ENCODE measurements around the gene TBCD. TPM values are rescaled to one million over a fixed set of nuclear protein-coding genes. Genes with fewer than 3 reads are reported as not detected.

The TBCD gene
- total RNA-seq, 1 donor from 2014 or later = 104 TPM

- Mint-ChIP-seq H3K27me3 (no peaks in the 10 kb centered on the region), H3K4me3 (no peak overlapping the region), H3K27ac (no peak overlapping the region), H3K36me3 (peaks cover 34% of the 10 kb centered on the region), H3K9me3 (peaks cover 6% of the 10 kb centered on the region), H3K4me1 (ENCODE audit: unreplicated experiment) (no peaks in the 10 kb centered on the region)
- TF ChIP-seq, protein P1, sequence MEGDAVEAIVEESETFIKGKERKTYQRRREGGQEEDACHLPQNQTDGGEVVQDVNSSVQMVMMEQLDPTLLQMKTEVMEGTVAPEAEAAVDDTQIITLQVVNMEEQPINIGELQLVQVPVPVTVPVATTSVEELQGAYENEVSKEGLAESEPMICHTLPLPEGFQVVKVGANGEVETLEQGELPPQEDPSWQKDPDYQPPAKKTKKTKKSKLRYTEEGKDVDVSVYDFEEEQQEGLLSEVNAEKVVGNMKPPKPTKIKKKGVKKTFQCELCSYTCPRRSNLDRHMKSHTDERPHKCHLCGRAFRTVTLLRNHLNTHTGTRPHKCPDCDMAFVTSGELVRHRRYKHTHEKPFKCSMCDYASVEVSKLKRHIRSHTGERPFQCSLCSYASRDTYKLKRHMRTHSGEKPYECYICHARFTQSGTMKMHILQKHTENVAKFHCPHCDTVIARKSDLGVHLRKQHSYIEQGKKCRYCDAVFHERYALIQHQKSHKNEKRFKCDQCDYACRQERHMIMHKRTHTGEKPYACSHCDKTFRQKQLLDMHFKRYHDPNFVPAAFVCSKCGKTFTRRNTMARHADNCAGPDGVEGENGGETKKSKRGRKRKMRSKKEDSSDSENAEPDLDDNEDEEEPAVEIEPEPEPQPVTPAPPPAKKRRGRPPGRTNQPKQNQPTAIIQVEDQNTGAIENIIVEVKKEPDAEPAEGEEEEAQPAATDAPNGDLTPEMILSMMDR (conservative IDR thresholded peaks at IDR 0.05) = no peak
- no peak for DNase-seq (ENCODE audit: extremely low spot score, unreplicated experiment)
Measured at GRCh38 chr17:82826211-82826610, 74.3 kb downstream of the TBCD start.

DNA sequence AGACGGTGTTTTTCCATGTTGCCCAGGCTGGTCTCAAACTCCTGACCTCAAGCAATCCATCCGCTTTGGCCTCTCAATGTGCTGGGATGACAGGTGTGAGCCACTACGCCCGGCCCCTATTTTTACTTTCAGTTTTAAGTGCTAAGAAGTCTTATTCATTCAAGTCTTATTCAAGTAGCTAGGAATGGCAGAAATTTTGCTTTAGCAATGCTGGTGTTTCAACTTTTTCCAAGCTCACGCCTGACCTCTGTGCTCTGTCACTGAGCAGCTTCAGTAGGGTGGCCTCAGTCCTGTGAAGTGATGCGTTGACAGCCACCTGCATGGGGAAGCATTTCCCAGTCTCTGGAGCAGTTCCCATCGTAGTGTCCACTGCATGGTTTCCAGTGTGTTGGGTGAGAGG is 75.1 kb downstream of the TBCD start:
- Mint-ChIP-seq H3K36me3 (peaks cover 36% of the 10 kb centered on the region), H3K4me1 (ENCODE audit: unreplicated experiment) (no peaks in the 10 kb centered on the region), H3K27ac (peak overlapping the region; percentile 39), H3K27me3 (no peaks in the 10 kb centered on the region), H3K4me3 (no peak overlapping the region), H3K9me3 (peaks cover 6% of the 10 kb centered on the region)
- TF ChIP-seq, protein P1 (conservative IDR thresholded peaks at IDR 0.05) = no peak
- no peak for DNase-seq (ENCODE audit: extremely low spot score, unreplicated experiment)

DNA sequence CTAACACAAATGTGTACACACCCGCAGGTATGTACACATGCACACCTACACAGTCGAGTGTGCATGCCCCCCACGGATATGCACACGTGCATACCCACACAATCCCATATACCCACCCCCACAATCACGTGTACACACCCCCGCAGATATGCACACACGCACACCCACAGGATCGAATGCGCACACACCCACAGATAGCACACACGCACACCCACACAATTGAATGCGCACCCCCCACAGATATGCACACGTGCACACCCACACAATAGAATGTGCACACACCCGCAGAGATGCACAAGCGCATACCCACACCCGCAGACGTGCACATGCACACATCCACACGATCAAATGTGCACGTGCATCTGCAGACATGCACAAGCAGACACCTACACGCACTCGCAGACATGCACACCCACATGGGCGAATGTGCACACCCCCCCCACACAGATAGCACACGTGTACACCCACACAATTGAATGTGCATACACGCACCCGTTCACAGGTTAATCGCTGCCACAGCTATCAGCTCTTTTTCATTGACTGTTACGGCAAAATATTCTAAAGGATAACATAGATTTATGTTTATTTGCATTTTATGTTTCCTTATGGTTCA is 77.1 kb downstream of the TBCD start:
- Mint-ChIP-seq H3K27ac (no peak overlapping the region), H3K4me1 (ENCODE audit: unreplicated experiment) (peaks cover 5% of the 10 kb centered on the region), H3K9me3 (peaks cover 6% of the 10 kb centered on the region), H3K4me3 (no peak overlapping the region), H3K27me3 (no peaks in the 10 kb centered on the region), H3K36me3 (peaks cover 33% of the 10 kb centered on the region)
- no peak for DNase-seq (ENCODE audit: extremely low spot score, unreplicated experiment)
- TF ChIP-seq, protein P1 (conservative IDR thresholded peaks at IDR 0.05) = no peak

- DNase-seq (ENCODE audit: extremely low spot score, unreplicated experiment) = no peak
- H3K4me3 Mint-ChIP-seq = no peak overlapping the region
- H3K4me1 Mint-ChIP-seq (ENCODE audit: unreplicated experiment) = peaks cover 5% of the 10 kb centered on the region
- TF ChIP-seq, protein P1 (conservative IDR thresholded peaks at IDR 0.05) = no peak
- H3K9me3 Mint-ChIP-seq = peaks cover 6% of the 10 kb centered on the region
- H3K36me3 Mint-ChIP-seq = peaks cover 33% of the 10 kb centered on the region
- no peaks in the 10 kb centered on the region for H3K27me3 Mint-ChIP-seq
- H3K27ac Mint-ChIP-seq = no peak overlapping the region
Measured at GRCh38 chr17:82830249-82830661, 78.4 kb downstream of the TBCD start.

DNA sequence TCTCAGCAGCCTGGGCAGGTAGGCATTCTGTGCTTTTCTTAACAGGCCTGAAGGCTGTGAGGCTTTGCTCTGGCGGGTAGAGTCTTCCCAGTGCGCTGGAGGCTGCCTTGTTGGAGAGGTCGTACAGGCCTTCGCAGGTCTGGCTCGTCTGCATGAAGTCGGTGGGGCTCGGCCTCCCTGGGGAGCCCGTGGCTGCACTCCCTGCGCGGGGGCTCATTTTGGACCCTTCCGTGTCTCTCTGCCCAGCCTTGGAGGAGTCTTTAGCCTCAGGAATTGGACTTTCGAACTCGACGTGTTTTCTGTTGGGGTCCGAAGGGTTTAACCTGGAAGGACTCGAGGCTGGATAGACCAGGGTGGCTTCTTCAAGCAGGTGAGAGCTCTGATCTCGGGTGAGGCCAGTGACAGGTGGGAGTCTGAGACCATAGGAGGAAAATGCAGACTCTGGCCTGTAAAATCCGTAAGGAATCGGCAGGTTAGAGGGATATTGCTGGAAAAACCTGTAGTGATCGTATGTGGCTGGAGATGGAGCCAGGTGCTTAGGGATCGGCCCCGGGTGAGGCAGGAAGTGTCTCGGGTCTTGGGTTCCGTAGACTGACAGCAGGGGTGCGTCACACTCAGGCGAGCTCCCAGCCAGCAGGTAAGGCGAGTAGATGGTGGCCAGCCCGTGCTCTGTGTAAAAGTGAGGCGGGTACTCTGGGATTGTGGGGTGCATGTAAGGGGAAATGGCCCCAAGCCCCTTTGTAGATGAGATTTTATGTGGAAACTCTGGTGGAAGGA is 79.4 kb downstream of the TBCD start:
- Mint-ChIP-seq H3K4me3 (no peak overlapping the region), H3K27me3 (no peaks in the 10 kb centered on the region), H3K27ac (peak overlapping the region; percentile 46), H3K36me3 (peaks cover 33% of the 10 kb centered on the region), H3K9me3 (peaks cover 6% of the 10 kb centered on the region), H3K4me1 (ENCODE audit: unreplicated experiment) (peaks cover 11% of the 10 kb centered on the region)
- DNase-seq (ENCODE audit: extremely low spot score, unreplicated experiment) = no peak
- TF ChIP-seq, protein P1 (conservative IDR thresholded peaks at IDR 0.05) = no peak

Measured in type B pancreatic cell (in vitro differentiated cells).